GM19193 (cell line): Measurements from ENCODE around the gene BMP15.

Source experiments
- POLR2A ChIP-seq: IDR thresholded peaks from 4 replicates; pipeline ENCODE4 v1.6.1; 2011; ENCODE audit not compliant: insufficient read depth, insufficient read length; ENCODE audit errors: extremely low read depth

Gene BMP15

DNA sequence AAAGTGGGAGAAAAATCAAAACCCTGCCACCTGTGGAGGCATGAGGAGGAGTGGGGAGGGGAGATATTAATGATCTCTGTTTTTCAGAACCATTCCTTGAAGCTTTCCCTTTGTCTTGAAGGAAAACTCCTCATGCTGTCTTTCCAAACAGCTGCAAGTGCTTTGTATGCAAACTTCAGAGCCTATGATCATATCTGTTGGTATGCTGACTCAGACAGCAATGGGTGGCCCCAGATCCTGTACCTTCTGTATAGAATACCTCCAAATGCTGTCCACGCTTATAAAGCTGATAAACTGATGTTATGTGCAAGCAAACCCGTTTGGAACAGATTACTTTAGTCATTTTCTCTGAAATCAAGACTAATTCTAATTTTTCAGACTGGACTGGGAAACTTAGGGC lies 31.9 kb downstream of the BMP15 start:
- no peak for TF ChIP-seq POLR2A

DNA sequence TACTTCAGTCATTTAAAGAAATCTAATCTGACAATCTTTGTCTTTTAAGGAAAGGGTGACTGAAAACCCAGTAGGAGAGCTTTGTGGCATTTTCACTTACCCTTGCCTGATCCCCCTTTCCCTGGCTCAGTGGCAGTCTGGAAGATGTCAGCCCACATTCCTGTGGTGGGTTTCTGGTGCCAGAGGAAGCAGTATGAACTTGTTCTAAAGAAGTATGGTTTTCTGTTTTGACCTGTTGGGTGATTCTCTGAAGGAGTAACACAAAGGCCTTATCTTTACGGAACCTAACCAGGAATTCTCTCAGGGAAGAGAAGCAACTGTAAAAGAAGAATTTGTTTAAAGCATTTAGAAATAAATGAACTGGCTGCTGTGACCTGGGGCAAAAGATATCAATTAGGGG lies 41.9 kb downstream of the BMP15 start:
- no peak for TF ChIP-seq POLR2A

DNA sequence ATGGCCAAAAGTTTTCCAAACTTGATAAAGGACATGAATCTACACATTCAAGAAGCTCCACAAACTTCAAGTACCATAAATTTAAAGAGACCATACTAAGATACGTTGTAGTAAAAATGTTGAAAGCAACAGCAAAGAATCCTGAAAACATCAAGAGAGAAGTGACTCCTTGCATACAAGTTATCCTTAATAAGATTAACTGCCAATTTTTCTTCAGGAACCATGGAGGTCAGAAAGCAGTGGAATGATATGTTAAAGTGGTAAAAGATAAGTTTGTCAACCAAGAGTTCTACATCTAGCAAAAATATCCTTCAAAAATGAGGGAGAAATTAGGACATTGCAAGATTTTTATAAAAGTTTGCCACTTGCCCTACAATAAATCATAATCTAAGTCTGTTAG lies 43.3 kb downstream of the BMP15 start:
- TF ChIP-seq POLR2A: no peak

DNA sequence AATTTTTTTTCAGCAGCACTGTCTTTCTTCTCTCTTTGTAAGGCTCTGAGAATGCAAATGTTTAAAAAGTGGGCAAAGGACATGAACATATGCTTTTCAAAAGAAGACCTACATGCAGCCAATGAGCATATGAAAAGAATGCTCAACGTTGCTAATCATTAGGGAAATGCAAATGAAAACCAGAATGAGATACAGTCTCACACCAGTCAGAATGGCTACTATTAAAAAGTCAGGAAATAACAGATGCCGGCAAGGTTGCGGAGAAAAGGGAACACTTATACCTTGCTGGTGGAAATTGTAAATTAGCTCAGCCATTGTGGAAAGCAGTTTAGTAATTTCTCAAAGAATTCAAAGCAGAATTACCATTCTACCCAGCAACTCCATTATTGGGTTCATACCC lies 51.6 kb downstream of the BMP15 start:
- no peak for TF ChIP-seq POLR2A

DNA sequence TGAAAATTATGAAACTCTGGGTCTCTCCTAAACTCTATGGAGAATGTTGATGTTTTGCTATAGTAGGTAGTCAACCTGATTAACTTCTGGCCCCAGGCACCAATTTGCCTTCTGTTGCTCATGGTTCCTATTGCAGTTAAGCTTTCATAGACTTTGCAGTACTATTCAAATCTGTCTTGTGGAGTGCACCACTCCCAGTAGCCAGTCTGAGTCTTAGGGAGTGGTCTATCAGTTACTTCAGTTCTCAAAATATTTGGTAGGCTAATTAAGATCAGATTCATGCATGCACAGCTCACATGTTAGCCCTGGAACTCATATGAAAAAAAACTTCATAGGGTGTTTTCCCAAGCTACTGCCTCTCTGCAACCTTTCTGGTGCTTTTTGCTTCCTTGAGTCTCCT lies 53.3 kb downstream of the BMP15 start:
- TF ChIP-seq POLR2A: no peak
